Smooth muscle cell (in vitro differentiated cells): Measurements from ENCODE around the gene KLF16. TPM values are rescaled to one million over a fixed set of nuclear protein-coding genes. Genes with fewer than 3 reads are reported as not detected.

ENCODE experiments used
- DNase-seq: peaks from one replicate; lab custom pipeline; 2025; ENCODE audit not compliant: unreplicated experiment; lab: John Stamatoyannopoulos, UW
- H2AFZ ChIP-seq: fragments of 200-600 bp; sonication (generic); 2 replicates; pipeline ENCODE4 v1.6.0; 2016; ENCODE audit warnings: antibody characterized with exemption, low read depth, mild to moderate bottlenecking
- H3F3A ChIP-seq: fragments of 200-600 bp; sonication (generic); 2 replicates; pipeline ENCODE4 v1.6.0; 2017; ENCODE audit warnings: antibody characterized with exemption, low read depth
- H3K27ac ChIP-seq: fragments of 200-600 bp; sonication (generic); 2 replicates; pipeline ENCODE4 v1.5.1; 2016; ENCODE audit warnings: low read depth, mild to moderate bottlenecking
- H3K27me3 ChIP-seq: fragments of 200-600 bp; sonication (generic); 2 replicates; pipeline ENCODE4 v1.6.1; 2016; ENCODE audit warnings: low read depth, mild to moderate bottlenecking
- H3K36me3 ChIP-seq: fragments of 200-600 bp; sonication (generic); 2 replicates; pipeline ENCODE4 v1.5.1; 2016; ENCODE audit warnings: low read depth
- H3K4me1 ChIP-seq: fragments of 200-600 bp; sonication (generic); 2 replicates; pipeline ENCODE4 v1.5.1; 2016; ENCODE audit warnings: low read depth
- H3K4me2 ChIP-seq: fragments of 200-600 bp; sonication (generic); 2 replicates; pipeline ENCODE4 v1.6.0; 2016; ENCODE audit warnings: mild to moderate bottlenecking
- H3K4me3 ChIP-seq: fragments of 200-600 bp; sonication (generic); 2 replicates; pipeline ENCODE4 v1.5.1; 2016; ENCODE audit warnings: mild to moderate bottlenecking
- H3K79me2 ChIP-seq: fragments of 200-600 bp; sonication (generic); 2 replicates; pipeline ENCODE4 v1.6.0; 2016; ENCODE audit warnings: low read depth, mild to moderate bottlenecking
- H3K9ac ChIP-seq: fragments of 200-600 bp; sonication (generic); 2 replicates; pipeline ENCODE4 v1.6.0; 2016; ENCODE audit warnings: low read depth
- H3K9me3 ChIP-seq: fragments of 200-600 bp; sonication (generic); replicated peaks from 2 replicates; pipeline ENCODE4 v1.5.1; 2016; ENCODE audit warnings: low read depth
- H4K20me1 ChIP-seq: fragments of 200-600 bp; sonication (generic); 2 replicates; pipeline ENCODE4 v1.6.0; 2016; ENCODE audit warnings: low read depth
- CTCF ChIP-seq: fragments of 200-600 bp; sonication (generic); IDR thresholded peaks from 2 replicates; pipeline ENCODE4 v1.5.1; 2017; ENCODE audit warnings: borderline replicate concordance, mild to moderate bottlenecking, antibody characterized with exemption; ENCODE audit not compliant: insufficient read depth, poor library complexity, severe bottlenecking
- WGBS: methylation state at CpG from one replicate; pipeline ENCODE4 v1.1.7; 2016; ENCODE audit warnings: low lambda C conversion rate; 5-methylcytosine and 5-hydroxymethylcytosine counted together
- polyA plus RNA-seq: library from polyadenylated mRNA; unstranded; fragments of >200 nt; fragmentation: Nextera tagmentation; extraction: Ambion mirVana; gene quantifications from 2 replicates; pipeline ENCODE4 v1.2.1, GENCODE V29; 2016
- total RNA-seq: library from RNA; depleted of rRNA; stranded (reverse); fragments of >200 nt; gene quantifications from 2 replicates; pipeline ENCODE4 v1.2.3, GENCODE V29; 2014

The KLF16 gene
- total and polyA plus RNA-seq, 2 experiments from 2014 or later: 5.8 to 15.4 TPM

- no peak for DNase-seq
- WGBS: 97% methylated on average over 9 of the region's 9 CpGs
- Histone ChIP-seq H3K36me3 (no peaks in the 10 kb centered on the region), H3K4me3 (no peak overlapping the region), H3K27ac (no peak overlapping the region), H3K9me3 (no peaks in the 10 kb centered on the region), H3K9ac (no peak overlapping the region), H4K20me1 (peaks cover 44% of the 10 kb centered on the region), H3K4me1 (peaks cover 41% of the 10 kb centered on the region), H3K4me2 (no peak overlapping the region), H3K79me2 (peaks cover 43% of the 10 kb centered on the region), H3F3A (peaks cover 12% of the 10 kb centered on the region), H2AFZ (no peak overlapping the region), H3K27me3 (no peaks in the 10 kb centered on the region)
- no peak for TF ChIP-seq CTCF
These were observed 10.7 kb downstream of the KLF16 start for GRCh38 chr19:1852581-1853128.

GRCh38 chr19:1851654-1852580 lies 11.5 kb downstream of the KLF16 start:
- no peaks in the 10 kb centered on the region for H3K9me3 ChIP-seq
- H3F3A ChIP-seq: peaks cover 12% of the 10 kb centered on the region
- H3K4me3 ChIP-seq: no peak overlapping the region
- peaks cover 44% of the 10 kb centered on the region for H4K20me1 ChIP-seq
- peaks cover 40% of the 10 kb centered on the region for H3K4me1 ChIP-seq
- H3K27ac ChIP-seq: no peak overlapping the region
- no peaks in the 10 kb centered on the region for H3K36me3 ChIP-seq
- peaks cover 43% of the 10 kb centered on the region for H3K79me2 ChIP-seq
- H2AFZ ChIP-seq: no peak overlapping the region
- H3K27me3 ChIP-seq: no peaks in the 10 kb centered on the region
- TF ChIP-seq CTCF: no peak
- 80% methylated on average over 53 of the region's 66 CpGs for WGBS
- no peak for DNase-seq
- no peak overlapping the region for H3K4me2 ChIP-seq
- H3K9ac ChIP-seq: no peak overlapping the region

- Histone ChIP-seq H3F3A (peaks cover 12% of the 10 kb centered on the region), H2AFZ (no peak overlapping the region), H3K4me1 (peaks cover 36% of the 10 kb centered on the region), H3K27ac (no peak overlapping the region), H3K79me2 (peaks cover 43% of the 10 kb centered on the region), H3K36me3 (no peaks in the 10 kb centered on the region), H3K9ac (no peak overlapping the region), H3K4me3 (no peak overlapping the region), H3K27me3 (no peaks in the 10 kb centered on the region), H4K20me1 (peaks cover 44% of the 10 kb centered on the region), H3K9me3 (no peaks in the 10 kb centered on the region), H3K4me2 (no peak overlapping the region)
- 93% methylated on average over 31 of the region's 31 CpGs for WGBS
- no peak for TF ChIP-seq CTCF
- DNase-seq: no peak
These were observed 12.3 kb downstream of the KLF16 start for GRCh38 chr19:1850809-1851653.
